Activated CD8-positive, alpha-beta memory T cell treated with anti-CD3 and anti-CD28 coated beads, Interleukin-2, amount 50 U/mL, for 24 hours (primary cell): Measurements from ENCODE around the gene ZCCHC4.
A peak's percentile ranks its signal among the peaks of the same experiment; 100 is the strongest.

Experiments used
- DNase-seq: peaks from one replicate; pipeline ENCODE4 v3.0.0-alpha.2; 2020; ENCODE audit errors: extremely low read depth

ZCCHC4 gene

GRCh38 chr4:25312496-25313200, at the start of gene ZCCHC4:
ZCCHC4 (plus strand) TSS chr4:25312774; CDS start chr4:25312810, 36 bp downstream.
- DNase-seq, result peak; percentile 69

GRCh38 chr4:25271866-25272265, 40.7 kb upstream of the ZCCHC4 start:
- DNase-seq, result no peak

GRCh38 chr4:25280210-25280609, 32.4 kb upstream of the ZCCHC4 start:
- no peak for DNase-seq

- DNase-seq, result no peak
Observed at GRCh38 chr4:25283948-25284347, 28.6 kb upstream of the ZCCHC4 start.

- DNase-seq, result no peak
Observed at GRCh38 chr4:25284466-25284865, 28.1 kb upstream of the ZCCHC4 start.

- no peak for DNase-seq
Observed at GRCh38 chr4:25290490-25291067, 22.0 kb upstream of the ZCCHC4 start.

- no peak for DNase-seq
Observed at GRCh38 chr4:25291158-25291733, 21.3 kb upstream of the ZCCHC4 start.

GRCh38 chr4:25297528-25298242, 14.9 kb upstream of the ZCCHC4 start:
- DNase-seq, result no peak

GRCh38 chr4:25299476-25300203, 12.9 kb upstream of the ZCCHC4 start:
- DNase-seq, result no peak

- no peak for DNase-seq
Observed at GRCh38 chr4:25301471-25301870, 11.1 kb upstream of the ZCCHC4 start.

- no peak for DNase-seq
Observed at GRCh38 chr4:25302626-25303025, 9.9 kb upstream of the ZCCHC4 start.

- no peak for DNase-seq
Observed at GRCh38 chr4:25303578-25303977, 9.0 kb upstream of the ZCCHC4 start.

GRCh38 chr4:25306518-25307057, 6.0 kb upstream of the ZCCHC4 start:
- no peak for DNase-seq

GRCh38 chr4:25307596-25307995, 5.0 kb upstream of the ZCCHC4 start:
- no peak for DNase-seq

- DNase-seq, result no peak
Observed at GRCh38 chr4:25308306-25308705, 4.3 kb upstream of the ZCCHC4 start.

- no peak for DNase-seq
Observed at GRCh38 chr4:25308761-25309160, 3.8 kb upstream of the ZCCHC4 start.

GRCh38 chr4:25310066-25310802, 2.3 kb upstream of the ZCCHC4 start:
- DNase-seq, result no peak

- DNase-seq, result no peak
Observed at GRCh38 chr4:25310803-25311166, 1.8 kb upstream of the ZCCHC4 start.

- no peak for DNase-seq
Observed at GRCh38 chr4:25313201-25313895, 774 bp downstream of the ZCCHC4 start.

- no peak for DNase-seq
Observed at GRCh38 chr4:25320336-25320735, 7.8 kb downstream of the ZCCHC4 start.
